Fibroblast of skin of right biceps (primary cell): ENCODE results near the gene ANKRD44.
"Not testable (repeated sequence)": the region's sequence is repeated elsewhere in the genome, so short reads cannot be mapped to it uniquely, and the experiment has no call there.

Experiments
- DNase-seq: peaks from one replicate; pipeline ENCODE4 v3.0.0-alpha.2; 2013

The ANKRD44 gene

GRCh38 chr2:197315371-197315770, 4.8 kb upstream of the ANKRD44 start:
- DNase-seq, result no peak

GRCh38 chr2:197312186-197312585, 1.6 kb upstream of the ANKRD44 start:
- DNase-seq, result no peak

GRCh38 chr2:197311421-197312033, 947 bp upstream of the ANKRD44 start:
- DNase-seq, result peak; percentile 10

- DNase-seq, result no peak
These were observed 424 bp upstream of the ANKRD44 start for GRCh38 chr2:197310987-197311420.

GRCh38 chr2:197309691-197310231, 819 bp downstream of the ANKRD44 start:
- no peak for DNase-seq

- DNase-seq, result no peak
These were observed 1.4 kb downstream of the ANKRD44 start for GRCh38 chr2:197308996-197309690.

GRCh38 chr2:197308585-197308984, 2.0 kb downstream of the ANKRD44 start:
- DNase-seq, result no peak

- DNase-seq, result no peak
These were observed 2.6 kb downstream of the ANKRD44 start for GRCh38 chr2:197307933-197308521.

- no peak for DNase-seq
These were observed 3.2 kb downstream of the ANKRD44 start for GRCh38 chr2:197307236-197307932.

- DNase-seq, result no peak
These were observed 3.9 kb downstream of the ANKRD44 start for GRCh38 chr2:197306696-197307040.

GRCh38 chr2:197306024-197306695, 4.4 kb downstream of the ANKRD44 start:
- no peak for DNase-seq

- no peak for DNase-seq
These were observed 6.0 kb downstream of the ANKRD44 start for GRCh38 chr2:197304556-197305011.

- DNase-seq, result no peak
These were observed 10.4 kb downstream of the ANKRD44 start for GRCh38 chr2:197300139-197300538.

- no peak for DNase-seq
These were observed 12.0 kb downstream of the ANKRD44 start for GRCh38 chr2:197298609-197299008.

- DNase-seq, result no peak
These were observed 12.7 kb downstream of the ANKRD44 start for GRCh38 chr2:197297772-197298318.

- DNase-seq, result no peak
These were observed 13.3 kb downstream of the ANKRD44 start for GRCh38 chr2:197297266-197297665.

GRCh38 chr2:197296835-197297234, 13.7 kb downstream of the ANKRD44 start:
- no peak for DNase-seq

GRCh38 chr2:197294260-197294659, 16.3 kb downstream of the ANKRD44 start:
- DNase-seq, result peak; percentile 5

GRCh38 chr2:197293252-197294007, 17.1 kb downstream of the ANKRD44 start:
- DNase-seq, result peak; percentile 18

GRCh38 chr2:197292619-197293018, 18.0 kb downstream of the ANKRD44 start:
- DNase-seq, result no peak

- DNase-seq, result not testable (repeated sequence)
These were observed 23.0 kb downstream of the ANKRD44 start for GRCh38 chr2:197287596-197287932.
